Mucosa of descending colon (tissue), 3 donors: ENCODE results near the gene REPS1. TPM values are rescaled to one million over a fixed set of nuclear protein-coding genes. Genes with fewer than 3 reads are reported as not detected.

ENCODE experiments used
- ATAC-seq: fragments of 200-7000 bp; cut with Tn5 transposase; one replicate; pipeline ENCODE4 v1.9.1; 2020; ENCODE audit warnings: mild to moderate bottlenecking, moderate library complexity
- DNase-seq, 3 donors: peaks; one replicate each; pipeline ENCODE4 v3.0.0-alpha.2; 2020
- H3K36me3 ChIP-seq: fragments of 200-600 bp; one replicate; pipeline ENCODE4 v1.8.0; 2021; ENCODE audit warnings: low read depth, mild to moderate bottlenecking
- H3K4me1 ChIP-seq: fragments of 200-600 bp; one replicate; pipeline ENCODE4 v1.8.0; 2021; ENCODE audit warnings: low read depth, mild to moderate bottlenecking
- H3K4me3 ChIP-seq: fragments of 200-600 bp; one replicate; pipeline ENCODE4 v1.8.0; 2021; ENCODE audit warnings: mild to moderate bottlenecking
- H3K9me3 ChIP-seq: fragments of 200-600 bp; one replicate; pipeline ENCODE4 v1.8.0; 2021; ENCODE audit warnings: mild to moderate bottlenecking
- intact Hi-C, 2 donors: fragments of 100-400 bp; cut with DNase I in 1 of 2; cut with micrococcal nuclease in 1 of 2; formaldehyde crosslinking; loops; one replicate each; pipeline versions ENCODE4 v1.11.0 to v1.11.1; 2022; cut with DNase I, micrococcal nuclease
- total RNA-seq, 3 donors: library from RNA; stranded (reverse); fragmentation: NEBNext Ultra II Directional in 2 of 3; extraction: Animal tissue kit (Norgen Biotek cat#: 25700) in 2 of 3; gene quantifications; one replicate each; pipeline versions ENCODE4 v1.2.1 to v1.2.4, GENCODE V29; 2021 to 2023
- TF ChIP-seq, protein P1 (sequence below): fragments of 200-600 bp; IDR thresholded peaks from one replicate; pipeline ENCODE4 v1.8.0; 2022; ENCODE audit warnings: antibody characterized with exemption, mild to moderate bottlenecking
- donor health status: DM: no; HTN: no; CAD: no; lungs with moderate emphysema.
- donor health status: DM: no; HTN: no; CAD: no.
- donor health status: DM: no; HTN: yes; CAD: no.

Gene REPS1
- total RNA-seq, 3 donors from 2014 or later = 31.4 to 42.4 (median 33.6) TPM

DNA sequence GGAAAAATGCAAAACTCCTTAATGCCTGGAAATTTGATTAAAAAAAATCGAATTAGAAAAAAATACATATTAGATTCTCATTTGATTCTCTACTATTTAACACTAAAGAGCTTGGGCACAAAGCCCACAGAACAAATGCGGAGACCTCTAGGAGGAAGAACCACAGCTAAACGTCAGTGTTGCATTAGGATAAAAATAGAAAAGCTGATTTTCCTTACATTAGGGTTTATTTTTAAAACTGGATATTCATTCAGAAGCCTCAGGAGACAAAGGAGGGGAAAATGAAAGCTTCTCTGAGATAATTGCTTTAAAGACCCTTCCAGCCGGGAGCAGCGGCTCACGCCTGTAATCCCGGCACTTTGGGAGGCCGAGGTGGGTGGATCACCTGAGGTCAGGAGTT is 114.9 kb downstream of the REPS1 start:
- intact Hi-C loops = no loop called here
- Histone ChIP-seq H3K36me3 (no peaks in the 10 kb centered on the region), H3K9me3 (no peaks in the 10 kb centered on the region), H3K4me1 (no peaks in the 10 kb centered on the region), H3K4me3 (no peak overlapping the region)
- TF ChIP-seq, protein P1, sequence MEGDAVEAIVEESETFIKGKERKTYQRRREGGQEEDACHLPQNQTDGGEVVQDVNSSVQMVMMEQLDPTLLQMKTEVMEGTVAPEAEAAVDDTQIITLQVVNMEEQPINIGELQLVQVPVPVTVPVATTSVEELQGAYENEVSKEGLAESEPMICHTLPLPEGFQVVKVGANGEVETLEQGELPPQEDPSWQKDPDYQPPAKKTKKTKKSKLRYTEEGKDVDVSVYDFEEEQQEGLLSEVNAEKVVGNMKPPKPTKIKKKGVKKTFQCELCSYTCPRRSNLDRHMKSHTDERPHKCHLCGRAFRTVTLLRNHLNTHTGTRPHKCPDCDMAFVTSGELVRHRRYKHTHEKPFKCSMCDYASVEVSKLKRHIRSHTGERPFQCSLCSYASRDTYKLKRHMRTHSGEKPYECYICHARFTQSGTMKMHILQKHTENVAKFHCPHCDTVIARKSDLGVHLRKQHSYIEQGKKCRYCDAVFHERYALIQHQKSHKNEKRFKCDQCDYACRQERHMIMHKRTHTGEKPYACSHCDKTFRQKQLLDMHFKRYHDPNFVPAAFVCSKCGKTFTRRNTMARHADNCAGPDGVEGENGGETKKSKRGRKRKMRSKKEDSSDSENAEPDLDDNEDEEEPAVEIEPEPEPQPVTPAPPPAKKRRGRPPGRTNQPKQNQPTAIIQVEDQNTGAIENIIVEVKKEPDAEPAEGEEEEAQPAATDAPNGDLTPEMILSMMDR = no peak
- DNase-seq (no peak), ATAC-seq (no peak)

DNA sequence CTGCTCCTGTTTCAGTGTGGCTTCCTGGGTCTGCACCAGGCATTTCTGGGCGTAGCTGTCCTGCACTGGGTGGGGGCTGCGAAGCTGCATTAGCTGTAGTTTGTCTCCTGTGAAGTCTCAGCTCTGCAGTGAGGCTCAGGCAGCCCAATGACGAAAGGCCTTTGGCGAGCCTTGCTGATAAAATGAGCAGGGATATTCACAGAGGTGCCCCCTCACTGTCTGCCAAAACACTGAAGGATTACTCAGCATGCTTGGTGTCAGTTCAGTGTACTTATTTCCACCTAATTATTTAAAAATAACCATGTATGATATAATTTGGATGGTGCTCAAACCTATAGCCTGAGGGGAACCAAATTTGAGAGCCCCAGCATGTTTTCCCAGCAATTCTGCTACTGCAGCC is 118.7 kb downstream of the REPS1 start:
- intact Hi-C loops = no loop called here
- TF ChIP-seq, protein P1 = no peak
- H3K9me3 ChIP-seq = no peaks in the 10 kb centered on the region
- ATAC-seq (no peak), DNase-seq (no peak)
- H3K4me1 ChIP-seq = no peaks in the 10 kb centered on the region
- H3K4me3 ChIP-seq = no peak overlapping the region
- H3K36me3 ChIP-seq = no peaks in the 10 kb centered on the region

DNA sequence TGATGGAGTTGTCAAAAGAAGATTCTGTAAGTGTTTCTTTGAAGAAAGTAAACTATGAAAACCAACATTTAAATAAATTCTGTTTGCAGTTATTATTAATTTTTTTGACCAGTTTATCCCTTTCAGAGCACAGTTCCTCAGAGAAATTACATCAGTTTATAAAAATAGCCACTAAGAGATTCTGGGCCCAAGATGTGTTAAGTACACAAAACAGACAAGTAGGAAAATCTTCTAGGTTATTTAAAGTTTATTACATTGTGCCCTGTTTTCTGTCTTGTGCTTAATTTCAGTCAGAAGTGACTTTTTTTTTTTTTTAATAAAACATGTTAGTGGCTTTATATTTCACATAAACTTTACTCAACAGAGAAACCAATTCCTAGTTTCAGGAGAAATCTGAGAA is 119.9 kb downstream of the REPS1 start:
- Histone ChIP-seq H3K36me3 (no peaks in the 10 kb centered on the region), H3K9me3 (no peaks in the 10 kb centered on the region), H3K4me1 (no peaks in the 10 kb centered on the region), H3K4me3 (no peak overlapping the region)
- DNase-seq = no peak
- TF ChIP-seq, protein P1 = no peak
- intact Hi-C loops = no loop called here
- ATAC-seq = no peak

DNA sequence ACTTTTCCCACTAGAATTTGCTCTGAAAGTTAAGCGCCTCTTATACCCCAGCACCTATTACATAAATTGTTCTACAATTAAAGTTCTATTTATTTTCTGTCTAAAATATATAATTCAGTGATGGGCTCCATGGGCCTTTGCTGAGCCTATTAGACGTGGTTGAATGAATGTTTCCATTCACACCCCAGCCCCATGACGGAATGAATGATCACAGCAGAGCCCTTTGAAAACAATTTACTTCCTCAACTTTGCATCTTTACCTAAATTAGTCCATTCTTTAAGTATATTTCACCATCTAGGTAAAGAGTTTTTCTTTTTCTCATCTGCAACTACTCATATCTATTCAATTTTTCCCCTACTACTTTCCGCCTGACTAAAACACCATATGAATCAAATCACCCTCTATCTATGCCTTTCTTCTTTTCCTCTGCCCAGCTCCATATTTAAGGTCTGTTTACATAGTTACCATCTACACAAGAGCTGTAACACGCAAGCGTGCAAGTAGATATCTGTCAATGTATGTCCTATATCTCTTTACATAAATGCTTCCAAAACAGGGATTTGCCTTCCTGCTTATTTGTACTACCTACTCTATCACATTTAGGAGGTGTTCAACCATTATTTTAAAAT is 122.5 kb downstream of the REPS1 start:
- DNase-seq (no peak), ATAC-seq (no peak)
- intact Hi-C loops = no loop called here
- H3K4me1 ChIP-seq = no peaks in the 10 kb centered on the region
- no peak overlapping the region for H3K4me3 ChIP-seq
- no peaks in the 10 kb centered on the region for H3K9me3 ChIP-seq
- H3K36me3 ChIP-seq = no peaks in the 10 kb centered on the region
- TF ChIP-seq, protein P1 = no peak

DNA sequence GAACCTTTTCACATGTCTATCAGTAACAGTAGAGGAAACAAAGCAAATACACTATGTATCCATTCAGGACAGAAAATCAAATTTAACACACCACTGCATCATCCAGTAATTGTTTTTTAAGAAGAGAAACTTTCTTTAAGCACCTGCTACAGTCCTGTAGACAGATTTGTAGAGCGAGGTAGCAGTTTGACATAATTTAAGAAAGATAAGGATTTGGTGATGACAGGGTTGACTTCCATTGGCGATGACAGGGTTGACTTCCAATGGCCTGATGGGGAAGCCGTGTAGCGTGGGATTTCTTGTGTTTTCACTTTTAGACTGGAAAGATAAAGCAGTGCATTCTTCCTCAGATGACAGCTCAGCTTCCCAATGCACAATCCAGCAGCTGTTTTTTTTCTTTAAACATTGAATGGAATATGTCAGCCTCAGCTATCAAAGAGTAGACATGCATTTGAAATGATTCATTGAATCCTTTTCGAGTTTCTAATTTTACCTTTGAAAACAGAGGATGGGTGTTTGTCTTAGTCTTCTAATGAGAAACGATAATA is 123.6 kb downstream of the REPS1 start:
- intact Hi-C loops = no loop called here
- H3K36me3 ChIP-seq = no peaks in the 10 kb centered on the region
- TF ChIP-seq, protein P1 = no peak
- no peaks in the 10 kb centered on the region for H3K9me3 ChIP-seq
- ATAC-seq (no peak), DNase-seq (no peak)
- H3K4me3 ChIP-seq = no peak overlapping the region
- no peaks in the 10 kb centered on the region for H3K4me1 ChIP-seq

DNA sequence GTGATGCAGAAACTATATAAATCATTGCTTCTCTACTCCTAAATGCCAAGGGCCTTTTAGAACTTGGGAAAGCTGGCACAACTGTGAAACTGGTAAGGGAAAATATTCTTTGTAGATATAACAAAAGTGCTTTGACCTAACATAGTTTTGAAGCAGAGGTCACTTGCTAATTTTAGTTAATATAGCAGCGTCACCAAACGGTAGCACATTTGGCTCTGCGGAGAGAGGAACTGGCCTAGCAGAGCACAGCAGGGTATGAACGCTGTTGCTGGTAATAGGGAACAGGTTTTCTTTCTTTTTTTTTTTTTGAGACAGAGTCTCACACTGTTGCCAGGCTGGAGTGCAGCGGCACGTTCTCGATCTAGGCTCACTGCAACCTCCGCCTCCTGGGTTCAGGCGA is 124.7 kb downstream of the REPS1 start:
- DNase-seq (no peak), ATAC-seq (no peak)
- no peaks in the 10 kb centered on the region for H3K36me3 ChIP-seq

More for the DNA sequence above, 124.7 kb downstream of the REPS1 start:
- intact Hi-C loops = no loop called here
- Histone ChIP-seq H3K4me3 (no peak overlapping the region), H3K4me1 (no peaks in the 10 kb centered on the region), H3K9me3 (no peaks in the 10 kb centered on the region)
- TF ChIP-seq, protein P1 = no peak
